Amygdala (tissue), 56 donors: ENCODE measurements around the gene QDPR.
A peak's percentile ranks its signal among the peaks of the same experiment; 100 is the strongest.
"Not testable (repeated sequence)": the region's sequence is repeated elsewhere in the genome, so short reads cannot be mapped to it uniquely, and the experiment has no call there.

Experiments
- DNase-seq, 56 donors: peaks; one replicate each; lab custom pipeline; 2025; lab: John Stamatoyannopoulos, UW

Gene QDPR

DNA sequence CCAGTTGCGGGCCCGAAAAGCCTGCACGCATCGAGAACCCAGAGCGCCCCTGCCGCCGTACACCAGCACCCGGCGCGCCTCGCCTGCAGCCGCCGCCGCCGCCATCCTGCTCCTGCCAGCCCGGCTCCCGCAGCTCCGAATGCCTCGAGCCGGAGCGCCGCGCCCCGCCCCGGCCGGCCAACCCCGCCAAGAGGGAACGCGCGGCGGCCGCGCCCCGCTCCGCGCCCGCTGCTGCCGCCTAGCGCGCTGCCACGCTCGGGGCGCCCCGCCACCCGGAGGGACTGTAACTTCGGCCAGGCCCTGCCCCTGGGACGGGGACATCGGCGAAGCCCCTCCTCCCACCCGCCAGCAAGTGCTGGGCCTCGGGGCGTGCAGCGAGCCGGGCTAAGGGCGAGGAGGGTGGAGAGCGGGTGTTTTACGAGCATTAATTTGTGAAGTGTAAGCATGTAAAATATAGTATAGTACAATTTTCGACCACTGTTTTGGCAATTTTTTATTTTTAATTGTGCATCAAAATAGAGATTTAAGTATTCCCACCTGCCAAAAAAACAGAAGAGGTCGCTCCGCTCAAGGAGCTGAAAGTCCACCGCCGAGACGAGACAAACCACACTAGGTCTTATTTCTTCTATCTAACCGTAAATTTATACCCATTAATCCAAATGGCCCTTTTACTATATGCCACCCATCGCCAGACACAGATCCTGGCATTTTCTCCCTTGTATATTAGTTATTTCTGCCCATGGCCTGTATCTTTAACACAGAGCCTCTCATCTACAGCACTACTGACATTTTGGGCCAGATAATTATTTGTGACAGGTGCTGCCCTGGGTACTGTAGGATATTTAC is at the start of gene QDPR:
Gene QDPR (minus strand): TSS at position 141 of the 846 bp plus-strand sequence. CDS start 36 bp downstream, at position 105.
- peak; percentile 24 to 92 (median 82) for DNase-seq

DNA sequence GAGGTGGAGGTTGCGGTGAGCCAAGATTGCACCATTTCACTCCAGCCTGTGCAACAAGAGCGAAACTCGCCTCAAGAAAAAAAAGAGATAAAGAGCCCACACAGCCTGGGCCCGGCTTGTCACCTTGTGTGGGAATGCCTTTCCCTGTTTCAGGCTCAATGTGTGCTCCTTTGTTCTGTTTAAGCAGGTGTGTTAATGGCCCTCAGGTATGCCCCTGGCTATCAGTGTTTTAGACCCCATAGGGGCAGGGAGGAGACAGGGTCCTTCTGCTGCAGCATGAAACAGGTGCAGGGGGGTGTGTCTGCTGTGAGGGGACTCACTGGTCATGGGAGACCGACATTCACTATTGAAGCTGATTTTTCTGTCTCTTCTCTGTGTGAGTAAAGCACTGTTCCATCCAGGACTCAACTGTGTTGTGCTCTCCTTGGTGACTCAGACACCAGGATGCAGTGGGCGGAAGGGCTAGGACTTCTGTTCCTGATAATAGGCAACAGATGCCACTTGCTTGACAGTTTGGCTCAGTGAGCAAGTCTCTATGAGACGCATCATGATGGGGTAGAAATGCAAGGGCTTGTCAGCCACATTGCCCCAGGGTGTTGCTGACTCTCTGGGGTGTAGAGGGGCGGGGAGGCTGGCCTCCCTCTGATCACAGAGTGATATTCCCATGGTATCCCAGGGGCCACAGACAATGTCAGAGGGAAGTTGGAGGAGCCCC is 49.5 kb upstream of the QDPR start:
- DNase-seq: peak in 21 of 56 donors; percentile 2 to 66 (median 25)

DNA sequence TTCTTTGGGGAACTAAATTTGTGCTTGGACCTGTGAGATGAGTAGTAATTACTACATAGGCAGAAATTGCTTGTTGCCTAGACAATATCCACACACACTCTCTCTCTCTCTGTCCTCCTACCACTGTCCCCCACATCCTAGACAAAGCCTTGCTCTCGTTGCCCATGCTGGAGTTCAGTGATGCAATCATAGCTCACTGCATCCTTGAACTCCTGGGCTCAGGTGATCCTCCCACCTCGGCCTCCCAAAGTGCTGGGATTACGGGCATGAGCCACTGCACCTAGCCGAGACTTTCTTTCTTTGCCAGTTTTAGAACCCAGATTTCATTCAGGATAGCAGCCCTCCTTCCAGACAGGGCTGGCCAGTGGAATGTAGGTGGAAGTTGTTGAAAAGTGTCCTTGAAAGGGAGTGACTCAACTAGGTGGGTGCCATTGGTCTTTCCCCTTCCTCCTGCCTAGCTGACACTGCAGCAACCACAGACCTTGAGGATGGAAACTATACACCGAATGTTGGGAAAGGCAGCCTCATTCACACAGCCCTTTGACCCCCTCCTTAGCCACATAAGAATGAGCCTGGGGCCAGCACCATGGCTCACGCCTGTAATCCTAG is 48.3 kb upstream of the QDPR start:
- peak in 1 of 56 donors; percentile 15 for DNase-seq

DNA sequence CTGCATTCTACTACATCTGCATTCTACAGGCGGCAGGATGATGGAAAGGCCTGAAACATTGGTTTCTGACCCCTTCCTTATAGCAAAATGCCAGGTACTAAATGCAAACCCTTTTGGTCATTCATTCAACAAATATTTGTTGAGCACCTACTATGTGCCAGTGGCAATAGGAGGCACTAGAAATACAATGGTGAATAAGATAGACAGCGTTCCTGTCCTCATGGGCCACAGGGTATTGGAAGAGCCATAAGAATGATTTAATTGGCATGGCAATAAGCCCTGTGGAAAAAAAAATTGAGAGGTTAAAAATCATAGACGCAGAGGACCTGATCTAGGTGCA is 47.8 kb upstream of the QDPR start:
- no peak for DNase-seq

DNA sequence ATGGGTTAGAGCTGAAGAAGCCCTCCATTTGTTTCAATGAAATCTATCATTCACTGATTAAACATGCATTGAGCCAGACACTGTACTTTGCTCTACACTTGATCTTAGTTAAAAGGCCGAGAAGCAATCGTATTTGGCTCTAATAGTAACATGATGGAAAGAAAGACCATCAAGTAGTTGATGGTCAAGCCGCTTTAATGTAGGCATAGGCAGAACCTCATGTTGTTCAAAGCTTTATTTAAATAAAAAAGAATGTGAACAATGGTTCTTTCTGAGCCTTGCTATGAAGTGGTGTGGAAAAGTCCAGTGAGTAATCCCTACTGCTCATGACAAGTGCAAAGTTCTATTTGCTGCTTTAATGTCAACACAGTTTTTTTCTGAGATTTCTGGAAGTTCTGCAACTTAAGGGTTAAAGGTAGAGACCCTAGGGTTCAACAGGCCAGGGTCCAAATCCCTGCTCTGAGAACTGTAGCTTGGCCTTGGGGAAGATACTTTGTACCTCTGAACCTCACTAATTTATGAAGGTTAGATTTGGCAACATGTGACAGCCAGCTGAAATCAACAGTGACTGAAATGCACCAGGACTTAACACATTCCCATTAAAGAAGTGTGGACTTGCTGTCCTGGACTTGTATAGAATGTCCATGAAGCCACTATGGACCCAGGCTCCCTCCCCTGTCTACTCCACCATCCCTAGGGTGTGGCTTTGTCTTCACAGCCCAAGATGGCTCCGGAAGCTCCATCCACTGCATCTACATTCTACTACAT is 47.2 kb upstream of the QDPR start:
- no peak for DNase-seq

DNA sequence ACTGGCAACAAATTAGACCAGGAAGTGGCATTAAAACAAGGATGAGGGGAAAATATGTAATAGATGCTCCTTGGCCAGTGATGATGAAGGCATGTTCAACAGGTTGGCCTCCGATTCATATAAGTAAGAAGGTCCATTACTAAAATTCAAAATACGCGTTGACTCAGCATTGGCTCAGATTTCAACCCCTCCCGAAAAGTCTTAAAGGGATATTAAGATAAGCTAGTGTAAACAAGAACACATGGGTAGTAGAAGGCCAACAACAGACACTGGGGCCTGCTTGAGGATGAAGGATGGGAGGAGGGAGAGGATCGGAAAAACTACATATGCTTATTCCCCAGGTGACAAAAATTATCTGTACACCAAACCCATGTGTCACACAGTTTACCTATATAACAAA is 46.0 kb upstream of the QDPR start:
- no peak for DNase-seq

DNA sequence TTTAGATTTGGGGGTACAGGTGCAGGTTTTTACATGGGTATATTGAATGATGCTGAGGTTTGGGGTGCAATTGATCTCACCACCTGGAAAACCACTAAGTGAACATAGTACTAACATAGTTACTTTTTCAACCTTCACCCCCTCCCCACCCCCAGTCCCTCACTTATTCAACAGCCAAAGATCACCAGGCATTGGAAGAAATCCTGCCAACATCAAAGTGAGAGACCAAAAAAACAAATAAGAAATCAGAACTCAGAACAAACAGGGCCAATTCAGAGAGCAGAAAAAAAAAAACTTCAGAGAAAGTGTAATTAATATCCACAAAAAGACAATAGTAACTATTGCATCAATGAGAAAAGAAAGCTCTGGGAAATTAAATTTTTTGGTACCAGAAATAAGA is 44.6 kb upstream of the QDPR start:
- DNase-seq: no peak

DNA sequence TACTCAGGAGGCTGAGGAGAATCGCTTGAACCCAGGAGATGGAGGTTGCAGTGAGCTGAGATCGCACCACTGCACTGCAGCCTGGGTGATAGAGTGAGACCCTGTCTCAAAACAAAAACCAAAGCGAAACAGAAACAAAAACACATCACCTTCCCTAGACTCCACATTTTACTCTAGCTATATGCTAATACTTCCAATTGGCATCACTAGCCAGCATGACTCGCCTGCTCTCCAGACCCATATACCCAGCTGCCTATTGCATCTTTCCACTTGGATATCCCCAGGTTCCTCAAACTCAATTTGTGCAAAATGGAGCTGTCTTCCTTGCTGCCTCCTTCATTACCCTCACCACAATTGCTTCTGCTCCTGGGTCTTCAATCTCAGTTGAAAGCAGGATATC is 42.7 kb upstream of the QDPR start:
- no peak for DNase-seq

DNA sequence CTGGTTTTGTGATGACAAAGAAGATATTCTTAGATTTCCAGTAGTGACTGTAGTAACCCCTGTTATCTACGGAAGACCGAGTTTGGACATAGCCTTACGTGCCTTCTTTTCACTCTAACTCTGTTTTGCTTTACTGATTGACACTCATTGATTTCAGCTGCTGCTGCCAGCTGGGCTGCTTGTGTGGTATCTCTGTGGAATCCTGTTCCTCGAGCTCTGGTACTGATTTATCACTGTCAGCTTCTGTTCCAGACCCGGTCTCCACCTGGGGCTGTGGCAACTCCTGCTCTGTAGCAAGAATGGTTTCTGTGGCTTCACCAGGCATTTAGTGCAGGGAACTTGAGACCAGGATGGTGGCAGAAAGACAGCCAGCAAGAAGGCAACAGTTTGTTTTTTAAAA is 40.5 kb upstream of the QDPR start:
- no peak for DNase-seq

DNA sequence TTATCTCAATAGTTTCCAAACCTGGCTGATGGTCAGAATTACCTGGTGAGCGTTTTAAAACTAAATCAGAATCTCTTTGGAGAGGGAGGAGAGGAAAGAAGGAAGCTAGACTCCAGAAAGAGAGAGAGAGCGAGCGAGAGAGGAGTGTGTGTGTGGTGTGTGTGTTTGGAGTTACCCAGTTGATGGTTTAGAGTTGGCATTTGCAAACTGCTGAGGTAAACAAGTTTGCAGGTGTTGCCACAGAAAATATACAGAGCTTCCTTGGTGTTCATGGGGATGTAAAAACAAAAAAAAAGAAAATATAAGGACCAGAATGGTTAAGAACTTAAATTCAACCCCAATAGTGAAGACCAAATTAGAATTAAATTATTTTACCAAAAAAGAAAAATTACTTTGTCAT is 38.7 kb upstream of the QDPR start:
- DNase-seq: no peak

DNA sequence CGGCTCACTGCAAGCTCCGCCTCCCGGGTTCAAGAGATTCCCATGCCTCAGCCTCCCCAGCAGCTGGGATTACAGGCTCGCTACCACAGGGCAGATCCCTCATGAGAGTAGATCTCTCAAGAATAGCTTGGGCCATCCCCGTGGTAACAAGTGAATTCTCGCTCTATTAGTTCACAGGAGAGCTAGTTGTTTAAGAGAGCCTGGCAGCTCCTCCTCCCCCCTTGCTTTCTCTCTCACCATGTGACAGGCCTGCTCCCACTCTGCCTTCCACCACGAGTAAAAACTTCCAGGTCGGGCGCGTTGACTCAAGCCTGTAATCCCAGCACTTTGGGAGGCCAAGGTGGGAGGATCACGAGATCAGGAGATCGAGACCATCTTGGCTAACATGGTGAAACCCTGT is 34.8 kb upstream of the QDPR start:
- no peak for DNase-seq

DNA sequence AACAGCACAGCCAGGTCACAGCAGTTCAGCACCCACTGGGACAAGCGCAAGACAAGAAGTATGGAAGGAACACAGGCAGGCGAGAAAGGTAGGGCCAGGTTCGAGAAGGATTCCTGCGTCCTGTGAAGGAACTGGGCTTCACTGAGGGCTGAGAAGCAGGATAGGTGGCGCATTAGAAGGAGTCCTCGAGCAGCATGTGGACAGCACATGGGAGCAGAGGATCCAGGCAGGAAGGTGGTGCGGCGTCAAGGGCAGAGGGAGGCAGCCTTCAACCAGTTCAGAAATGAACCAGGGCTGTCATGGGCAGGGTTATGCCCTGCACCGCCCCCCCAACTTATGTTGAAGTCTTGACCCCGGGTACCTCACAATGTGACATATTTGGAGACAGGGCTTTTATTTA is 34.3 kb upstream of the QDPR start:
- DNase-seq: no peak

DNA sequence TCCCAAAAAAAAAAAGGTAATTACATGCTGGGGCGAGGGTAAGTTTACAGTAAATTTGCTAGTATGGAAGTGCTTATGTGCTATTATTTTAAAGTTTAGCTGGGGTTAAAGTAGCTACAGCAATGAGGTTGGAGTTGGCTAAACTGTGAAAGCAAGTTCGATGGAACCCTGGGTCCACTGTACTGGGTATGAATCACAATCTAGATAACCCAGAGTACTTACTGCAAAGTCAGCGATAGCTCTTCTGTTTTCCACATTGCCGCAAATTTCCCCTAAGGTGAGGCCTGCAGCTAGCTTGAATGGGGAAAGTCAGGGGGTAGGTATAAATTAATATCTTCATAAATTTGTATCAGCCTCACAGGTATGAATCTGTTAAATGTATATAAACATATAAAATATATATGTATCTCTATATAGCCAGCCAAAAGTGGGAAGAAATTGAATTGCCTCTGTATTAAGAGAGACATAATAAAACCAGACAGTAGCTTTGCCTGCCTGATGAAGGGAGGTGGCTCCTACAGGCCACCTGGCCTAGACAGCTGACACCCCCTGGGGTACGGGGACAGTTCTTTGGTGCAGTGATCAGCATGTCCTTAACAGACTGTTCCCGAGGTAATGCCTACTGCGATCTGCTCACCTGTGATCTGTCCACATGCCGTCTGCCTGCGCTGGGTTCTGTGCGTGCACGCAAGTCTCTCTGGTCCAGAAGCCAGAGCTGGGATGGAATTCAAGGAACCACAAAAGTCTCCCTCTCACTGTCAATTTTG is 33.7 kb upstream of the QDPR start:
- DNase-seq: peak in 1 of 56 donors; percentile 9

DNA sequence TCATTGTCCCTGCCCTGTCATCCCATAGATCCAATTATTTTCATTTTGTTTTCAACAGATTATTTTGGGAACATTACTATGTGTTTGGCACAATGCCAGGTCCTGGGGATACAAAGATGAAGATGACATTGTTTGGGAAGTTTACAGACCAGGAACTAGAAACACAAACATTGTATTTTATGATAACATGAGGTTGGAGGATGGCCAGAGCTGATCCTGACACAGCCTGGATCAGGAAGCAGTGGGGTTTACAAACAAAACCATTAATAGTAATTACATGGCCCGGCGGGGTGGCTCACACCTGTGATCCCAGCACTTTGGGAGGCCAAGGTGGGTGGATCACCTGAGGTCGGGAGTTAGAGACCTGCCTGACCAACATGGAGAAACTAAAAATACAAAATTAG is 32.9 kb upstream of the QDPR start:
- peak in 32 of 56 donors; percentile 6 to 78 (median 30) for DNase-seq

DNA sequence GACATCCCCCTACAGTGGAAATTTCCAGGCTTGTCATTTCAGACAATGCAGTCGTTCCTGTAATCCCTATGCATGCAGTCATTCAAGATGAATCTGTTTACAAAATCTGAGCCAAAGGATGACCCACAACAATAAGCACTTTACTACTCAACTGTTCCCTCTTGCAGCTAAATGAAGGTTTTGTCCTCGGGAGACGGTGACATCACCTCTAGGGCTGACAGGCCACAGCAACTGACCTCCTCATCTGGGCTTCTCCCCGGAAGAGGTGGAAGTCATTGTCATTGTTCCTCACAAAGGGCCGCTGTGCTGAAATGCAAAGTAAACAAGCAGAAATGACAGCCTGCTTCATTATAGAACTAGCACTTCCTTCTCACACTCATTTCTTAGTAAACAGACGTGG is 32.3 kb upstream of the QDPR start:
- peak in 54 of 56 donors; percentile 14 to 96 (median 78) for DNase-seq

DNA sequence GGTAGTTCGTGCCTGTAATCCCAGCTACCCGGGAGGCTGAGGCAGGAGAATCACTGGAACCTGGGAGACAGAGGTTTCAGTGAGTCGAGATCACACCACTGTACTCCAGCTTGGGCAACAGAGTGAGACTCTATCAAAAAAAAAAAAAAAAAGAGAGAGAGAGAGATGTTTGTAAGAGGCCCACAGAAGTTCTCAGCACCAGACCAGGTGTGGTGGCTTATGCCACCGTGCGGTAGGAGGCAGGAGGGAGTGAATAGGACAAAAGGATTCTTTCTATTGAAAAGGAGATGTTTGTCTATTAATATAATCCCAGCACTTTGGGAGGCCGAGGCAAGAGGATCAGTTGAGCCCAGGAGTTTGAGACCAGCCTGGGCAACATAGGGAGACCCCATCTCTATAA is 25.2 kb upstream of the QDPR start:
- not testable (repeated sequence) for DNase-seq

DNA sequence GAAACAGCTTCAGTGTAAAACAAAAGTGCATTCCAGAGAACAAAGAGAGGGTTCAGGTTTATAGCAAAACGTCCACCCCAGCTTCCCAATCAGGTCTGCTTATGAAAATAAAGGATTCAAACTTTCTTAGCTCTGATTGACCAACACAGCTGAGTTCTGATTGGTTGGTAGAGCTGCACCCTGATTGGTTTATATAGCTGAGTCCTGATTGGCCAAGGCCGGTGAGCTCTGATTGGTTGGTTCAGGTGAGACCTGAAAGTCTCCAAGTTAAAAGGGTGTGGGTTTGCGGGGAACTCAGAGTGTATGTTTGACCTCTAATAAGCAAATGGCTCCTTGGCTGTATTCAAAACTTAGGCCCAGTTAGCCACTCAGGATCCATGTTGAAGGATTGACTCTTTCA is 24.0 kb upstream of the QDPR start:
- DNase-seq: peak in 1 of 56 donors; percentile 33

DNA sequence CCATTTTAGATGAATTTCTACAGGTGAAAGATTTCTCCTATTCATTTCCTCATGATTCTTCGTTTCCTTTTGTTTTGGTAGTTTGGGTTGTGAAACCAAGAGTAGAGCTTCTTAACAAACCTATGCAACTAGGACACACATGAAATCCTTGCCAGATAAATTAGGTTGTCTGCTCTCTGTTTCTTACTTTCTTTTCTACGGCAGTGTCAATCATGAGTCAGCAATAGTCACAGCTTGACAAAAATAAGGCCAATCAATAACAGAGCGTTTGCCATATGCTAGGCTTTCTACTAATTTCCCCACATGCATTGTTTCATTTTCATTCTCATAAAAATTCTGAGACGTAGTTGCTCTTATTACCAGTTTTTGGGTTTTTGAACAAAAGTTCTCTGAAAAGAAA is 23.4 kb upstream of the QDPR start:
- no peak for DNase-seq

DNA sequence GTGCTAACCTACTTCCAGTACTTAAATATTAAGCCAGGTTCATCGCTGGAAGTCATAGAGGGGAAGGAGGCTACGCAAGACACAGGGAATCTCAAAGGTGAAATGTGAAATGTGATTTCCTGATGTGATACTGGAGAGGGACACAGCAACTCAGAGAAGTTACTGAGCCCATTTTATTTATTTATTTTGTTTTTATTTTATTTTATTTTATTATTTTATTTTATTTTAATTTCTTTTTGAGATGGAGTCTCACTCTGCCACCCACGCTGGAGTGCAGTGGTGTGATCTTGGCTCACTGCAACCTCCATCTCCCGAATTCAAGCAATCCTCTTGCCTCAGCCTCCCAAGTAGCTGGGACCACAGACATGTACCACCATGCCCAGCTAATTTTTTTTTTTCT is 22.8 kb upstream of the QDPR start:
- DNase-seq: no peak
